Tibial artery (tissue), 4 donors: ENCODE data around the gene ALPI.

ENCODE experiments used
- DNase-seq, 2 donors: peaks; one replicate each; pipeline ENCODE4 v3.0.0-alpha.2; 2019
- H3K27ac ChIP-seq, 2 donors: fragments of 200-600 bp; sonication (generic) in 1 of 2; 1 replicate in 1 of 2; 2 replicates in 1 of 2; pipeline ENCODE4 v1.5.1; 2018 to 2019; ENCODE audit warnings: mild to moderate bottlenecking in 1 of 2
- H3K27me3 ChIP-seq, 2 donors: fragments of 200-600 bp; sonication (generic) in 1 of 2; one replicate each; pipeline versions ENCODE4 v1.5.1 to v1.6.0; 2016 to 2019
- H3K36me3 ChIP-seq, 3 donors: fragments of 200-600 bp; sonication (generic) in 2 of 3; one replicate each; pipeline ENCODE4 v1.5.1; 2016 to 2019; ENCODE audit warnings: mild to moderate bottlenecking in 2 of 3
- H3K4me1 ChIP-seq, 4 donors: fragments of 200-600 bp; sonication (generic) in 2 of 4; 1 replicate in 3 of 4; 2 replicates in 1 of 4; pipeline ENCODE4 v1.5.1; 2016 to 2019
- H3K4me3 ChIP-seq, 2 donors: fragments of 200-600 bp; sonication (generic) in 1 of 2; 1 replicate in 1 of 2; 2 replicates in 1 of 2; pipeline ENCODE4 v1.5.1; 2018 to 2019; ENCODE audit warnings: mild to moderate bottlenecking in 2 of 2
- H3K9me3 ChIP-seq, 3 donors: fragments of 200-600 bp; sonication (generic) in 1 of 3; one replicate each; pipeline ENCODE4 v1.5.1; 2016 to 2019
- CTCF ChIP-seq, 2 experiments: fragments of 200-600 bp in 1 of 2; fragments of 450-650 bp in 1 of 2; IDR thresholded peaks; one replicate each; pipeline ENCODE4 v1.5.1; 2017 to 2019; ENCODE audit warnings: antibody characterized with exemption in 2 of 2, mild to moderate bottlenecking in 1 of 2, moderate library complexity in 1 of 2
- intact Hi-C: fragments of 100-400 bp; cut with DNase I; formaldehyde crosslinking; loops from one replicate; pipeline ENCODE4 v1.15.0; 2023; ENCODE audit warnings: low total_unique reads

ALPI gene

GRCh38 chr2:232478571-232479340 is 22.8 kb downstream of the ALPI start:
- no peaks in the 10 kb centered on the region for H3K4me1 ChIP-seq
- TF ChIP-seq CTCF (IDR thresholded peaks at IDR 0.05): no peak
- intact Hi-C loops: no loop called here
- peak in 1 of 2 donors; percentile 62 for DNase-seq
- H3K4me3 ChIP-seq: no peak overlapping the region
- H3K36me3 ChIP-seq: no peaks in the 10 kb centered on the region
- H3K27ac ChIP-seq: no peak overlapping the region
- H3K27me3 ChIP-seq: peaks cover 0 to 72% of the 10 kb centered on the region in 2 donors
- no peaks in the 10 kb centered on the region for H3K9me3 ChIP-seq

DNA sequence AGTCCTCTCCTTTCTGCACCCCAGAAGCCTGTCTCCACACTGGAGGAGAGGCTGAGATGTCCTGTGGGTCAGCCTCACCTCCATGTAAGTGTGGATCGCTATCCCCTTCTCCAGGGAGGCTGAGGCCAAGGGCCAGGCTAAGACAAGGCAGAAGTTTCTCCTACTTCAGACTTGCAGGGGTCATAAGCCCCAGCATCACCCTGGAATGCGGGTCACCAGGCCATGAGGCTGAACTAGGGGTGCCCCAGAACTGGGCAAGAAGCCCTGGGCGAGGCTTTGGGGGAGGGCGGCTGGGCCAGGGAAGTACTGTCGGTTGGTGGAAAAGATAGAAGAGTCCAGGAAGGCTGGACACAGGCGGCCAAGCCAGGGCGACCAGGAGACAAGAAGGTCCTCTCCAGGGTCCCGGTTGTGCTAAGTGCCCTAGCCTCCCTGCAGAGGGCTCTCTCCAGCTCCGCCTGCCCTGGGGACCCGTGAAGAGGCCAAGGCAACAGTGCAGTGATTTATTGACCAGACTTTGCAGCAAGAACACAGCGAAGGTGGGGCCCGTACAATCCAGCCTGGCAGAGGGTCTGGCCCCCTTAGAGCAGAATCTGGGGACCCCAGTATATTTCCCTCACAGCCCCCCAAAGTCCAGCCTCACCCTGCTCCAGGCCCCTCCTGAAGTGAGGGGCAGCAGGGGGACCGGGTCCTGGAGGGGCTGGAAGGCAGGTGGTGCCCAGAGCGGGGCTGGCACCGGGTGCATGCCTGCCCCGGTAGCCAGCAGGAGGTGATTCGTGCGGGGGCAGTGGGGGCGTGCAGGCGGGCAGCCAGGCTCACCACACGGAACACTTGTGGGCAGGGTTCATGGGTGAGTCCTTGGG is 23.6 kb downstream of the ALPI start:
- Histone ChIP-seq H3K4me3 (no peak overlapping the region), H3K27ac (no peak overlapping the region), H3K36me3 (no peaks in the 10 kb centered on the region), H3K27me3 (peaks cover 0 to 73% of the 10 kb centered on the region in 2 donors), H3K9me3 (no peaks in the 10 kb centered on the region), H3K4me1 (no peaks in the 10 kb centered on the region)
- intact Hi-C loops: no loop called here
- peak in 1 of 2 donors; percentile 56 for DNase-seq
- TF ChIP-seq CTCF (IDR thresholded peaks at IDR 0.05): no peak

DNA sequence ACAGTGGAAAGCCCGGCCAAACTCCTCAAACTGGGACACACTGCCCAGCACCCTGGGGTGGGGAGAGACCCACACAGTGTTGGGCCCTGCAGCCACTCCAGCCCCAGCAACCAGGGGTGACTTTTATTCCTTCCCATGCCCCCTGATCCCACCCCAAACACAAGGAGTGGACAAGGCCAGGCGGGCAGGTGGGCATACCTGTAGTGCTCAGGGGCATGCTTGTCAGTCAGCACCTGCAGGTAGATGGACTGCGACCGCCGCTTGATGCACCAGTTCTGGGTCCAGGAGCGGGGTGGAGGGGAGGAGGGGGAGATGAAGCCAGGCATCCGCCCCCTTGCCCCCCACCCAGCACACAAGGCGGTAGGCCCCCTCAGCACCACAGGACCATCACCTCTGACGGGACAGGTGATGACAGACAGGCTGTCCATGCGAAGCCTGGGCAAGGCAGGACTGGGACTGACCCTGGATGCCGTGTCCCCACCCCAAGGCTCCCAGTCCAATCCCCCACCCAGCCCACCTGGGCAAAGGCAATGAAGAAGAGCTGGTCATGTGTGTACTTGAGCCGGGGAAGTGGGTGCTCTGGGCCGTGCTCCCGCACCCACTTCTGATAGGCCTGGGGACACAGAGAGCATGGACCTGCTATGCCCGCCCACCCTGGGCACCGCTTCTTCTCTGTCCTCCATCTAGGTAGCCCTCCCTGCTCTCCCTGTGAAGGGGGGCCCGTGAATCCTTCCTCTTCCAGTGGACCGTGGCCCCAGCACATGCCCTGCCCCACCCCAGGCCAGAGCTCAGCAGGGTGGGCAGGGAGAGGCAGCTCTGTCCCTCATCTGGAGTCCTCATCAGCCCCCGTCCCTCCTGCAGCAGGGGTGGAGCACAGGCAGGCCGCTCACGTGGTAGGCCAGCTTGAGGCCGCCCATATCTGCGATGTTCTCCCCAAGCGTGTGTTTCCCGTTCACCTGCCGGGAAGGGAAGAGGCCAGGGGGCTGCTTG is 24.5 kb downstream of the ALPI start:
- intact Hi-C loops: no loop called here
- peaks cover 0 to 73% of the 10 kb centered on the region in 2 donors for H3K27me3 ChIP-seq

GRCh38 chr2:232481322-232482140 is 25.6 kb downstream of the ALPI start:
- DNase-seq: peak in 1 of 2 donors; percentile 55

More for the DNA sequence above, 24.5 kb downstream of the ALPI start:
- TF ChIP-seq CTCF (IDR thresholded peaks at IDR 0.05): no peak
- H3K9me3 ChIP-seq: no peaks in the 10 kb centered on the region
- H3K4me1 ChIP-seq: peaks cover 0 to 4% (median 0%) of the 10 kb centered on the region in 4 donors
- peak in 1 of 2 donors; percentile 59 for DNase-seq
- no peak overlapping the region for H3K4me3 ChIP-seq
- no peak overlapping the region for H3K27ac ChIP-seq
- H3K36me3 ChIP-seq: no peaks in the 10 kb centered on the region

More at GRCh38 chr2:232481322-232482140, 25.6 kb downstream of the ALPI start:
- intact Hi-C loops: no loop called here
- H3K36me3 ChIP-seq: no peaks in the 10 kb centered on the region
- peaks cover 0 to 79% of the 10 kb centered on the region in 2 donors for H3K27me3 ChIP-seq
- H3K4me1 ChIP-seq: peaks cover 0 to 14% (median 3%) of the 10 kb centered on the region in 4 donors
- TF ChIP-seq CTCF (IDR thresholded peaks at IDR 0.05): no peak
- H3K27ac ChIP-seq: no peak overlapping the region
- no peak overlapping the region for H3K4me3 ChIP-seq
- no peaks in the 10 kb centered on the region for H3K9me3 ChIP-seq
